ENCODE results near the gene CDK6. TPM values are rescaled to one million over a fixed set of nuclear protein-coding genes. Genes with fewer than 3 reads are reported as not detected.

The CDK6 gene
- total and polyA plus RNA-seq, 2 of the 8 experiments (the other 6 are each of a cell fraction or from before 2014, with no cell fraction given), result 5.9 to 18.9 TPM

- Histone ChIP-seq H3K23me2 (ENCODE audit: low read depth, low read length) (no peaks in the 10 kb centered on the region), H3K4ac (replicated peaks; ENCODE audit: insufficient read length, low read depth, low read length) (no peak overlapping the region), H3K4me3 (ENCODE audit: extremely low read depth in 1 of 4, insufficient read depth in 2 of 4, low read depth in 3 of 4, low read length in 4 of 4) (no peak overlapping the region), H2AK5ac (ENCODE audit: low read depth, low read length) (no peak overlapping the region), H3K4me2 (ENCODE audit: insufficient read depth in 1 of 2, low read depth in 2 of 2, low read length in 2 of 2) (no peak overlapping the region), H3K79me1 (ENCODE audit: low read depth, low read length) (no peaks in the 10 kb centered on the region), H4K20me1 (replicated peaks in 1 of 2; ENCODE audit: control insufficient read depth in 1 of 2, insufficient read depth in 2 of 2, low read length in 2 of 2) (no peaks in the 10 kb centered on the region), H3K23ac (ENCODE audit: insufficient read length) (no peak overlapping the region), H2BK120ac (replicated peaks; ENCODE audit: low read depth, low read length) (no peak overlapping the region), H3K36me3 (ENCODE audit: control insufficient read depth in 2 of 4, insufficient read depth in 4 of 4, low read length in 3 of 4) (peaks cover 0 to 6% (median 0%) of the 10 kb centered on the region in 4 experiments; a peak in 3 of 8 replicates), H4K91ac (replicated peaks; ENCODE audit: insufficient read length, low read length) (no peak overlapping the region), H2BK12ac (ENCODE audit: low read depth, low read length) (no peak overlapping the region), H2BK20ac (ENCODE audit: low read length) (no peak overlapping the region), H2BK15ac (ENCODE audit: low read length) (no peak overlapping the region), H3K14ac (ENCODE audit: insufficient read length) (no peak overlapping the region), H3K18ac (ENCODE audit: extremely low read depth, low read length) (no peak overlapping the region), H3K4me1 (replicated peaks in 1 of 4; ENCODE audit: control insufficient read depth in 3 of 4, insufficient read depth in 4 of 4, low read length in 3 of 4) (peaks cover 0 to 2% (median under 1%) of the 10 kb centered on the region in 4 experiments; a peak in 3 of 7 replicates), H3K9me3 (ENCODE audit: insufficient read depth in 2 of 2, low read depth in 1 of 2, low read length in 1 of 2) (peaks cover 0 to 9% of the 10 kb centered on the region in 2 experiments; a peak in 2 of 4 replicates), H2AFZ (ENCODE audit: low read length) (no peak overlapping the region), H4K5ac (ENCODE audit: insufficient read length, low read depth, low read length) (no peak overlapping the region), H3K56ac (replicated peaks; ENCODE audit: insufficient read length, low read depth, low read length) (no peak overlapping the region), H2BK5ac (ENCODE audit: low read depth, low read length) (no peak overlapping the region), H3K79me2 (ENCODE audit: control insufficient read depth in 1 of 2, insufficient read depth in 2 of 2, low read length in 2 of 2) (peaks cover 0 to 68% of the 10 kb centered on the region in 2 experiments; a peak in 2 of 4 replicates), H4K8ac (ENCODE audit: extremely low read depth, insufficient read depth, low read length) (no peak overlapping the region), H3K27ac (ENCODE audit: low read depth, low read length) (no peak overlapping the region), H3K9ac (replicated peaks in 1 of 4; ENCODE audit: extremely low read depth in 1 of 4, low read depth in 3 of 4, low read length in 3 of 4) (no peak overlapping the region), H3K27me3 (replicated peaks in 1 of 4; ENCODE audit: control insufficient read depth in 3 of 4, extremely low read depth in 1 of 4, insufficient read depth in 3 of 4, low read length in 3 of 4) (no peaks in the 10 kb centered on the region)
- POLR2A ChIA-PET (ENCODE audit: partially characterized antibody), result no interaction called here
- no peak for TF ChIP-seq TAF1 (IDR thresholded peaks at IDR 0.05; ENCODE audit: low read depth, low read length)
- TF ChIP-seq KDM5A (IDR thresholded peaks at IDR 0.05; ENCODE audit: low read length), result no peak
- no peak for TF ChIP-seq BCL11A (IDR thresholded peaks at IDR 0.05; ENCODE audit: low read depth in 2 of 2, low read length in 2 of 2)
- no peak for TF ChIP-seq TAF7 (optimal IDR thresholded peaks at IDR 0.05; ENCODE audit: borderline replicate concordance, low read depth, low read length)
- TF ChIP-seq ATF2 (IDR thresholded peaks at IDR 0.05; ENCODE audit: low read length), result no peak
- no peak for TF ChIP-seq JUN (IDR thresholded peaks at IDR 0.05; ENCODE audit: low read depth, low read length)
- TF ChIP-seq CTBP2 (IDR thresholded peaks at IDR 0.05; ENCODE audit: borderline replicate concordance, insufficient read depth, insufficient read length, low read length), result no peak
- CTCF ChIA-PET (ENCODE audit: partially characterized antibody), result interaction anchor here (1.4 to 1.8 kb wide), 2 partner anchors 9 to 17 kb away, joined by 5 read pairs; no protein-coding TSS in a partner anchor
- FAIRE-seq (no peak), DNase-seq (ENCODE audit: low read depth in 1 of 2, low spot score in 2 of 2) (no peak)
- 88% methylated on average over 3 of the region's 3 CpGs; no CpG with 5 or more reads in 1 of the 2 experiments for WGBS, 2 experiments (ENCODE audit: extremely low coverage in 1 of 2, insufficient coverage in 1 of 2, insufficient read length in 1 of 2, insufficient replicate concordance in 2 of 2, low coverage in 1 of 2, low lambda C conversion rate in 2 of 2, missing lambda C conversion rate in 1 of 2)
These were observed 16.2 kb downstream of the CDK6 start for GRCh38 chr7:92820191-92820590.

Measured in H1 (cell line).